ENCODE results near the gene IL23A. TPM values are rescaled to one million over a fixed set of nuclear protein-coding genes. Genes with fewer than 3 reads are reported as not detected.

Gene IL23A
- total and polyA plus RNA-seq, 5 experiments from 2014 or later, result 12.3 to 35.3 (median 16.6) TPM

Other genes starting within 250 kb of the IL23A start
- gene PA2G4, start 234.3 kb upstream of the IL23A start, total RNA-seq, result 100 to 1,000 TPM; 132 to 135 TPM
- gene PA2G4, start 234.3 kb upstream of the IL23A start, polyA plus RNA-seq, result 100 to 1,000 TPM; 219 to 241 (median 241) TPM
- 1,000 to 10,000 TPM; 5,098 to 5,261 TPM for gene RPL41, start 222.3 kb upstream of the IL23A start, total RNA-seq
- gene RPL41, start 222.3 kb upstream of the IL23A start, polyA plus RNA-seq, result over 10,000 TPM in 1 of 3 donors, 1,000 to 10,000 TPM in 2; 8,782 to 10,436 (median 9,902) TPM
- gene ZC3H10, start 220.6 kb upstream of the IL23A start, total RNA-seq, result 10 to 100 TPM; 15.1 to 15.9 TPM
- 1 to 10 TPM; 1.3 to 2.5 (median 1.8) TPM for gene ZC3H10, start 220.6 kb upstream of the IL23A start, polyA plus RNA-seq
- 100 to 1,000 TPM; 257 to 270 TPM for gene ESYT1, start 210.6 kb upstream of the IL23A start, total RNA-seq
- 100 to 1,000 TPM; 354 to 433 (median 357) TPM for gene ESYT1, start 210.6 kb upstream of the IL23A start, polyA plus RNA-seq
- gene MYL6B, start 186.3 kb upstream of the IL23A start, total RNA-seq, result 1 to 10 TPM; 3.5 to 5.9 TPM
- 1 to 10 TPM; 3.4 to 4.0 (median 3.8) TPM for gene MYL6B, start 186.3 kb upstream of the IL23A start, polyA plus RNA-seq
- gene MYL6, start 180.5 kb upstream of the IL23A start, total RNA-seq, result 100 to 1,000 TPM; 421 to 448 TPM
- gene MYL6, start 180.5 kb upstream of the IL23A start, polyA plus RNA-seq, result 1,000 to 10,000 TPM; 1,813 to 2,533 (median 2,044) TPM
- gene SMARCC2, start 149.4 kb upstream of the IL23A start, total RNA-seq, result 100 to 1,000 TPM; 189 to 197 TPM
- gene SMARCC2, start 149.4 kb upstream of the IL23A start, polyA plus RNA-seq, result 10 to 100 TPM; 46.3 to 70.4 (median 54.1) TPM
- gene RNF41, start 117.0 kb upstream of the IL23A start, total RNA-seq, result 10 to 100 TPM; 34.2 to 35.0 TPM
- 10 to 100 TPM; 35.7 to 45.1 (median 41.8) TPM for gene RNF41, start 117.0 kb upstream of the IL23A start, polyA plus RNA-seq
- gene NABP2, start 114.5 kb upstream of the IL23A start, total RNA-seq, result 10 to 100 TPM; 10.8 to 13.3 TPM
- gene NABP2, start 114.5 kb upstream of the IL23A start, polyA plus RNA-seq, result 1 to 10 TPM; 3.5 to 3.9 (median 3.7) TPM
- not detected for gene SLC39A5, start 108.8 kb upstream of the IL23A start, total RNA-seq
- not detected for gene SLC39A5, start 108.8 kb upstream of the IL23A start, polyA plus RNA-seq
- gene ANKRD52, start 80.5 kb upstream of the IL23A start, total RNA-seq, result 10 to 100 TPM; 34.5 to 43.9 TPM
- 10 to 100 TPM in 1 of 3 donors, 1 to 10 TPM in 2; 7.5 to 11.5 (median 7.9) TPM for gene ANKRD52, start 80.5 kb upstream of the IL23A start, polyA plus RNA-seq
- gene COQ10A, start 71.9 kb upstream of the IL23A start, total RNA-seq, result 10 to 100 TPM; 37.7 to 39.0 TPM
- gene COQ10A, start 71.9 kb upstream of the IL23A start, polyA plus RNA-seq, result 10 to 100 TPM in 1 of 3 donors, 1 to 10 TPM in 2; 7.4 to 15.7 (median 9.6) TPM
- gene CS, start 38.6 kb upstream of the IL23A start, total RNA-seq, result 100 to 1,000 TPM; 115 to 127 TPM
- 10 to 100 TPM; 48.3 to 68.8 (median 50.2) TPM for gene CS, start 38.6 kb upstream of the IL23A start, polyA plus RNA-seq
- 10 to 100 TPM; 79.9 to 85.6 TPM for gene CNPY2, start 22.9 kb upstream of the IL23A start, total RNA-seq
- gene CNPY2, start 22.9 kb upstream of the IL23A start, polyA plus RNA-seq, result 100 to 1,000 TPM; 173 to 196 (median 179) TPM
- gene PAN2, start 4.9 kb upstream of the IL23A start, total RNA-seq, result 100 to 1,000 TPM; 210 to 216 TPM
- gene PAN2, start 4.9 kb upstream of the IL23A start, polyA plus RNA-seq, result 10 to 100 TPM; 10.5 to 11.9 (median 11.0) TPM
- gene STAT2, start 21.2 kb downstream of the IL23A start, total RNA-seq, result 100 to 1,000 TPM; 161 to 165 TPM
- 10 to 100 TPM; 61.7 to 68.1 (median 64.5) TPM for gene STAT2, start 21.2 kb downstream of the IL23A start, polyA plus RNA-seq
- not detected for gene APOF, start 24.0 kb downstream of the IL23A start, total RNA-seq
- not detected for gene APOF, start 24.0 kb downstream of the IL23A start, polyA plus RNA-seq
- 1 to 10 TPM; 5.5 to 5.8 TPM for gene TIMELESS, start 110.5 kb downstream of the IL23A start, total RNA-seq
- 1 to 10 TPM; 3.3 to 4.2 (median 3.5) TPM for gene TIMELESS, start 110.5 kb downstream of the IL23A start, polyA plus RNA-seq
- not detected for gene MIP, start 115.8 kb downstream of the IL23A start, total RNA-seq
- gene MIP, start 115.8 kb downstream of the IL23A start, polyA plus RNA-seq, result not detected
- 1 to 10 TPM; 9.0 to 9.4 TPM for gene SPRYD4, start 129.7 kb downstream of the IL23A start, total RNA-seq
- gene SPRYD4, start 129.7 kb downstream of the IL23A start, polyA plus RNA-seq, result 1 to 10 TPM; 1.3 to 1.6 (median 1.4) TPM
- gene GLS2, start 149.3 kb downstream of the IL23A start, total RNA-seq, result 10 to 100 TPM; 10.9 to 11.5 TPM
- 1 to 10 TPM; 3.2 to 6.5 (median 6.4) TPM for gene GLS2, start 149.3 kb downstream of the IL23A start, polyA plus RNA-seq
- 1 to 10 TPM; 4.1 to 4.7 TPM for gene RBMS2, start 182.9 kb downstream of the IL23A start, total RNA-seq
- 1 to 10 TPM; 1.2 to 6.2 (median 2.2) TPM for gene RBMS2, start 182.9 kb downstream of the IL23A start, polyA plus RNA-seq